OCI-LY7 (cell line): Measurements from ENCODE around the gene TRABD2B. TPM values are rescaled to one million over a fixed set of nuclear protein-coding genes. Genes with fewer than 3 reads are reported as not detected.

ENCODE experiments used
- BruUV-seq: library from RNA; stranded (reverse); fragments of 400-500 nt; replicated peaks from 2 replicates; lab custom pipeline; 2021; lab: Mats Ljungman, UMichigan
- CTCF ChIA-PET: fragments of 300-600 bp; sonication (Branson Sonifier 250); formaldehyde crosslinking; loops from one replicate; lab custom pipeline; 2022; ENCODE audit warnings: antibody characterized with exemption; ENCODE audit not compliant: unreplicated experiment; lab: Charles Lee
- POLR2A ChIA-PET: fragments of 300-600 bp; sonication (Branson Sonifier 250); formaldehyde crosslinking; loops from one replicate; lab custom pipeline; 2022; ENCODE audit warnings: antibody characterized with exemption; lab: Charles Lee
- DNase-seq: peaks from one replicate; pipeline ENCODE4 v3.0.0-alpha.2; 2015; ENCODE audit warnings: low spot score
- H2AFZ ChIP-seq: fragments of 200-600 bp; sonication (generic), shearing (Covaris generic); 2 replicates; pipeline ENCODE4 v1.6.1; 2014; ENCODE audit warnings: mild to moderate bottlenecking, antibody characterized with exemption, low read length, moderate library complexity
- H3K27ac ChIP-seq: fragments of 200-600 bp; sonication (generic); 2 replicates; pipeline ENCODE4 v1.5.1; 2014; ENCODE audit warnings: mixed run types, low read depth, mild to moderate bottlenecking, moderate library complexity, low read length, inconsistent platforms; ENCODE audit not compliant: poor library complexity, severe bottlenecking
- H3K36me3 ChIP-seq: fragments of 200-600 bp; sonication (generic); 2 replicates; pipeline ENCODE4 v1.6.1; 2014; ENCODE audit warnings: mild to moderate bottlenecking, antibody characterized with exemption, low read length, moderate library complexity, mixed read lengths; ENCODE audit not compliant: insufficient read depth
- H3K4me1 ChIP-seq: fragments of 200-600 bp; sonication (generic); 2 replicates; pipeline ENCODE4 v1.5.1; 2014; ENCODE audit warnings: mild to moderate bottlenecking, low read length; ENCODE audit not compliant: insufficient read depth, poor library complexity, severe bottlenecking
- H3K4me2 ChIP-seq: fragments of 200-600 bp; sonication (generic); 2 replicates; pipeline ENCODE4 v1.6.1; 2014; ENCODE audit warnings: mild to moderate bottlenecking, low read length
- H3K4me3 ChIP-seq: fragments of 200-600 bp; sonication (generic); 2 replicates; pipeline ENCODE4 v1.5.1; 2014; ENCODE audit warnings: mild to moderate bottlenecking, low read depth, low read length; ENCODE audit not compliant: poor library complexity, severe bottlenecking
- H3K79me2 ChIP-seq: fragments of 200-600 bp; sonication (generic); 2 replicates; pipeline ENCODE4 v1.6.1; 2016; ENCODE audit warnings: low read depth, mild to moderate bottlenecking, low read length, moderate library complexity, mixed read lengths; ENCODE audit not compliant: insufficient read depth
- H3K9me2 ChIP-seq: fragments of 200-600 bp; sonication (generic); 2 replicates; pipeline ENCODE4 v1.6.1; 2016; ENCODE audit warnings: mild to moderate bottlenecking, low read length, mixed read lengths; ENCODE audit not compliant: insufficient read depth
- H3K9me3 ChIP-seq: fragments of 200-600 bp; sonication (generic); 2 replicates; pipeline ENCODE4 v1.6.1; 2014; ENCODE audit warnings: mild to moderate bottlenecking, mixed run types, low read length, mixed read lengths
- H4K20me1 ChIP-seq: fragments of 200-600 bp; sonication (generic); 2 replicates; pipeline ENCODE4 v1.6.1; 2014; ENCODE audit warnings: mild to moderate bottlenecking, antibody characterized with exemption, low read length, moderate library complexity, mixed read lengths; ENCODE audit not compliant: insufficient read depth
- EZH2phosphoT487 ChIP-seq: fragments of 200-600 bp; sonication (generic); IDR thresholded peaks from 2 replicates; pipeline ENCODE4 v1.6.1; 2018; ENCODE audit warnings: low read depth, borderline replicate concordance, mild to moderate bottlenecking, mixed run types, antibody characterized with exemption, low read length, moderate library complexity, mixed read lengths
- intact Hi-C: fragments of 100-400 bp; cut with micrococcal nuclease; formaldehyde crosslinking; loops from one replicate; pipeline ENCODE4 v1.10.0; 2022; ENCODE audit not compliant: unreplicated experiment
- total RNA-seq, 2 experiments: library from RNA; depleted of rRNA in 1 of 2; stranded (reverse); fragments of >200 nt in 1 of 2; shearing (Covaris generic) in 1 of 2; gene quantifications; 2 replicates each; pipeline ENCODE4 v1.2.3, GENCODE V29; 2014 to 2022
- TF ChIP-seq, protein P1 (sequence below): fragments of 200-600 bp; sonication (generic); conservative IDR thresholded peaks from 2 replicates; pipeline ENCODE4 v1.5.1; 2014; ENCODE audit warnings: mild to moderate bottlenecking, antibody characterized with exemption, low read length, moderate library complexity, mixed read lengths

TRABD2B gene
- total RNA-seq, 2 experiments from 2014 or later, result not detected

DNA sequence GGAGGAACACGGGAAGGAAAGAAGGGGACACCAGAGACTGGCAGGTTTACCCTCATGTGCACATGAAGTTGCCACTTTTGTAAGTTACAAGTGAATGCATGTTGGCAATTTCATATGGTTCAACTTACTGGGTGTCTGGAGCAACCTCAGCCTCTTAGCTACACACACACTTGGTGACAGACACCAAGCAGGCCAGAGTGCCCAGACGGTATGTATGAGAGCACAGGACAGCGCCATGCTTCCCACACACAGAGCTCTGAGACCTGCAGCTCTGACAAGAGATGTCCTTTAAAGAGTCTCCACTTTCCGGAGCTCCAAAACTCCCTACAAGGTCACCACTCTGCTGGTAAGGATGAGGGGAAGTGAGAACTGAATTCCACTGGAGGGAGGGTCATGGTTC is 1.9 kb upstream of the TRABD2B start:
- no peak overlapping the region for H3K4me3 ChIP-seq
- CTCF ChIA-PET, result no interaction called here
- H3K9me3 ChIP-seq, result no peaks in the 10 kb centered on the region
- H3K27ac ChIP-seq, result no peak overlapping the region
- intact Hi-C loops, result no loop called here
- no peaks in the 10 kb centered on the region for H3K9me2 ChIP-seq
- no peaks in the 10 kb centered on the region for H3K36me3 ChIP-seq
- H3K4me1 ChIP-seq, result no peaks in the 10 kb centered on the region
- H3K79me2 ChIP-seq, result no peaks in the 10 kb centered on the region
- BruUV-seq, result no TSS peak
- no peak overlapping the region for H2AFZ ChIP-seq
- POLR2A ChIA-PET, result no interaction called here
- TF ChIP-seq EZH2phosphoT487, result no peak
- TF ChIP-seq, protein P1, sequence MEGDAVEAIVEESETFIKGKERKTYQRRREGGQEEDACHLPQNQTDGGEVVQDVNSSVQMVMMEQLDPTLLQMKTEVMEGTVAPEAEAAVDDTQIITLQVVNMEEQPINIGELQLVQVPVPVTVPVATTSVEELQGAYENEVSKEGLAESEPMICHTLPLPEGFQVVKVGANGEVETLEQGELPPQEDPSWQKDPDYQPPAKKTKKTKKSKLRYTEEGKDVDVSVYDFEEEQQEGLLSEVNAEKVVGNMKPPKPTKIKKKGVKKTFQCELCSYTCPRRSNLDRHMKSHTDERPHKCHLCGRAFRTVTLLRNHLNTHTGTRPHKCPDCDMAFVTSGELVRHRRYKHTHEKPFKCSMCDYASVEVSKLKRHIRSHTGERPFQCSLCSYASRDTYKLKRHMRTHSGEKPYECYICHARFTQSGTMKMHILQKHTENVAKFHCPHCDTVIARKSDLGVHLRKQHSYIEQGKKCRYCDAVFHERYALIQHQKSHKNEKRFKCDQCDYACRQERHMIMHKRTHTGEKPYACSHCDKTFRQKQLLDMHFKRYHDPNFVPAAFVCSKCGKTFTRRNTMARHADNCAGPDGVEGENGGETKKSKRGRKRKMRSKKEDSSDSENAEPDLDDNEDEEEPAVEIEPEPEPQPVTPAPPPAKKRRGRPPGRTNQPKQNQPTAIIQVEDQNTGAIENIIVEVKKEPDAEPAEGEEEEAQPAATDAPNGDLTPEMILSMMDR, result no peak
- no peaks in the 10 kb centered on the region for H4K20me1 ChIP-seq
- no peak for DNase-seq
- H3K4me2 ChIP-seq, result no peak overlapping the region

DNA sequence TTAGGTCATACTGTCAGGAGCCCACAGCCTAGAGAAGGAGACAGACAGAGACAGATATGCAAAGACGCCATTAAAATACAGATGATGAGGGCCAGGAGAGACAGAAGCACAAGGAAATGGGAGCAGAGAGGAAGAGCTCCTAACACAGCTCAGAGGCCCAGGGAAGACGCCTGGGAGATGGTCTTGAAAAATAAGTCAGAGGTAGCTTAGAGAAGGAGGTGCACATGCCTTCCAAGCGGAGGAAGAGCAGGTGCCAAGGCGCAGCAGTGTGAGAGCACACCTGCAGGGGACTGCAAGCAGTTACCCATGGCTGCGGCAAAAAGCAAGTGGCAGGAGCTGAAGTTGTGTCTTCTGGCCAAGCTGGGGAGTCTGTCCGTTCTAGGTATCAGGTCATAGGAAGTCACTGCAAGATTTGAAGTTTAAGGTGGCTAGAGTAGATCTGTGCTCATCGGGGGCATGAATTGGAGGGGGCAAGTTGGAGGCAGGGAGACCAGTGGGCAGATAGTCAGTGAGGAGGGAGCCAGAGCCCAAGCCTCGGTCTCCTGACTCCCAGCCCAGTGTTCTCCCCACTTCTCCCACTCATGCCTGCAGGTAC is 1.3 kb upstream of the TRABD2B start:
- intact Hi-C loops, result no loop called here
- no peak overlapping the region for H3K4me2 ChIP-seq
- H2AFZ ChIP-seq, result no peak overlapping the region
- H3K9me3 ChIP-seq, result no peaks in the 10 kb centered on the region
- no peak for DNase-seq
- POLR2A ChIA-PET, result interaction anchor here (0.5 kb wide), 1 partner anchor 149 kb away, joined by 4 read pairs; no protein-coding TSS in a partner anchor
- no peaks in the 10 kb centered on the region for H3K4me1 ChIP-seq
- no TSS peak for BruUV-seq
- no peaks in the 10 kb centered on the region for H4K20me1 ChIP-seq
- CTCF ChIA-PET, result no interaction called here
- TF ChIP-seq EZH2phosphoT487, result no peak
- TF ChIP-seq, protein P1, result no peak
- H3K27ac ChIP-seq, result no peak overlapping the region
- H3K9me2 ChIP-seq, result no peaks in the 10 kb centered on the region
- H3K79me2 ChIP-seq, result no peaks in the 10 kb centered on the region
- H3K36me3 ChIP-seq, result no peaks in the 10 kb centered on the region
- no peak overlapping the region for H3K4me3 ChIP-seq

DNA sequence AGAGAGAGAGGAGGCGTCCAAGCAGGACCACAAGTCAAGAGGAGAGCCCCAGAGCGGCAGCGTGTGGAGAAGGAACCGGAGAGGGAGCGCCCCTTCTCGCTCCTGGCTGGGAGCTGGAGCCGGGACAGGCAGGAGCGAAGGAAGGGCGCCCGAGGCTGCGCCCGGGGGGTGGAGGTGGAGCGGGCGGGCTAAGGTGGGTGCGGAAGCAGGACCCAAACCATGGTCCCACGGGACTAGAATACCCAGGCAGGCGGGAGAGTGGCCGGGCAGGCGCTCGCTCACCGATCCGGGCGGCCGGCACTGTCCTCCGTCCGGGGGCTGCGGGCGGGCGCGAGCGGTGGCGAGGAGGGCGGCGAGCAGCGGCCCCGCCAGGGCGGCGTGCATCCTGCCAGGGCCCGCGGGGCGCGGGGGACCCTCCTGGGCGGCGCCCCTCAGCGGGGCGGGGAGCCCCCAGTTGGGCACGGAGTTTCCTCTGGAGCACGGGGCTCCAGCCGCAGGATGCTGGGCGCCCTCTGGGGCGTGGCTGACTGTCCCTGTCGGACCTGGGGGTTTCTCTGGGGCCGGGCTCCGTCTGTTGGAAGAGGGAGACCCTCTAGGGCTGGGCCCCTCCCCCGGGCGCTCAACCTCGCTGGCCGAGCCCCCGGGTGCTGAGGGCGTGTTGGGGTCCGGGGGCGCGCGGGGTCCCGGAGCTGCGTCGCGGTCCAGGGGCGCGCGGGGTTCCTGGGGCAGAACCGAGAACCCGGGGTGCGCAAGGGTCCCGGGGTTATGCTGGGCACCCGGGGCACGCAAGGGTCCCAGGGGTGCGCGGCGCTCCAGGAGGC is 569 bp downstream of the TRABD2B start:
- POLR2A ChIA-PET, result no interaction called here

More for the DNA sequence above, 569 bp downstream of the TRABD2B start:
- Histone ChIP-seq H3K4me1 (no peaks in the 10 kb centered on the region), H3K27ac (no peak overlapping the region), H3K9me2 (no peaks in the 10 kb centered on the region), H3K4me3 (no peak overlapping the region), H3K4me2 (no peak overlapping the region), H3K79me2 (no peaks in the 10 kb centered on the region), H3K9me3 (no peaks in the 10 kb centered on the region), H2AFZ (no peak overlapping the region), H4K20me1 (no peaks in the 10 kb centered on the region), H3K36me3 (no peaks in the 10 kb centered on the region)
- BruUV-seq, result no TSS peak
- TF ChIP-seq, protein P1, result no peak
- no peak for TF ChIP-seq EZH2phosphoT487
- intact Hi-C loops, result no loop called here
- DNase-seq, result no peak
- CTCF ChIA-PET, result no interaction called here
